ENCODE measurements around the gene MTARC2. TPM values are rescaled to one million over a fixed set of nuclear protein-coding genes. Genes with fewer than 3 reads are reported as not detected.

MTARC2 gene
- 28.6 TPM for total RNA-seq
- polyA plus RNA-seq (ENCODE audit: insufficient read depth, low read depth, low replicate concordance) = 95.2 TPM
- long read RNA-seq, donor 1, partial matches to known transcripts = 0 of 2 reads
- long read RNA-seq, donor 1, other reads (novel, unspliced or antisense) = 0 of 2 reads
- long read RNA-seq, donor 2, transcript MARC2-202 (8 exons, 2,134 nt) = major isoform, 10 of 10 reads
- long read RNA-seq, donor 2, partial matches to known transcripts = 0 of 10 reads
- long read RNA-seq, donor 2, other reads (novel, unspliced or antisense) = 0 of 10 reads
- long read RNA-seq, donor 3, transcript MARC2-202 (8 exons, 2,134 nt) = major isoform, 8 of 9 reads
- long read RNA-seq, donor 3, partial matches to known transcripts = 0 of 9 reads
- long read RNA-seq, donor 3, other reads (novel, unspliced or antisense) = 0 of 9 reads
- long read RNA-seq, donor 4, partial matches to known transcripts = 0 of 3 reads
- long read RNA-seq, donor 4, other reads (novel, unspliced or antisense) = 0 of 3 reads
- long read RNA-seq, donor 5 = 0 reads
- long read RNA-seq, donor 6, partial matches to known transcripts = 0 of 5 reads
- long read RNA-seq, donor 6, other reads (novel, unspliced or antisense) = 0 of 5 reads
- long read RNA-seq, donor 7, transcript MARC2-202 (8 exons, 2,134 nt) = major isoform, 7 of 19 reads
- long read RNA-seq, donor 7, partial matches to known transcripts = 2 of 19 reads
- long read RNA-seq, donor 7, other reads (novel, unspliced or antisense) = 9 of 19 reads
- long read RNA-seq, donor 8, partial matches to known transcripts = 9 of 13 reads
- long read RNA-seq, donor 8, other reads (novel, unspliced or antisense) = 0 of 13 reads
- long read RNA-seq, donor 9, partial matches to known transcripts = 0 of 1 reads
- long read RNA-seq, donor 9, other reads (novel, unspliced or antisense) = 0 of 1 reads
- long read RNA-seq, donor 10, partial matches to known transcripts = 0 of 4 reads
- long read RNA-seq, donor 10, other reads (novel, unspliced or antisense) = 0 of 4 reads

DNA sequence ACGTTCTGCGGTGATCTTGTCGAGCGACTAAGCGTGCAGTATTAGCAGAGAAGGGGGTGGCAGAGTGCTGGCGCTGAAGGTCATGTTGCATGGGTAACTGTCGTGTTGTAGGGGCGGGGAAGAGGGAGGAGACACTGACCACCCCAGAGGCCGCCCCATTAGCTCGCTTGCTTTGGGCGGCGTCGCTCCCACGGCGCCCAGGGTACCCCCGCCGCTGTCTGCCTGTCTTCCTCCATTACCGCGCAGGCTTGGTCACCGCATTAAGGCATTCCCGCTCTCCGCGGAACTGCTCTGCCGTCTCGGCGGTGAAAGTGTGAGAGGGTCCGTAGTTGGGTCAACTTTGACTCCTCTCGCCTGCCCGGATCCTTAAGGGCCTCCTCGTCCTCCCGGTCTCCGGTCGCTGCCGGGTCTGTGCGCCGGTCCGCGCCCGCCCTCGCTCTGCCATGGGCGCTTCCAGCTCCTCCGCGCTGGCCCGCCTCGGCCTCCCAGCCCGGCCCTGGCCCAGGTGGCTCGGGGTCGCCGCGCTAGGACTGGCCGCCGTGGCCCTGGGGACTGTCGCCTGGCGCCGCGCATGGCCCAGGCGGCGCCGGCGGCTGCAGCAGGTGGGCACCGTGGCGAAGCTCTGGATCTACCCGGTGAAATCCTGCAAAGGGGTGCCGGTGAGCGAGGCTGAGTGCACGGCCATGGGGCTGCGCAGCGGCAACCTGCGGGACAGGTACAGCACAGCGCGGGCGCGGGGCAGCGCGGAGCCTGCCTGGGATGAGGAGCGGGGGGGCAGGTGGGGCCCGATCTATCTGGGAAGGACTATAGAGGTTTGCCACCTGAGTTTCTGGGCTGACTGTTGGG is at the start of gene MTARC2:
MTARC2 (plus strand) TSS at position 234 of the 846 bp plus-strand sequence; CDS start at position 444, 210 bp downstream.
- peak within 1 kb of the TSS; percentile 87 to 96 for H3K27ac ChIP-seq (ENCODE audit: low read depth in 2 of 2, low read length in 2 of 2)
- H3K36me3 ChIP-seq (ENCODE audit: control insufficient read depth in 2 of 3, insufficient read depth in 3 of 3, low read length in 3 of 3) = no peaks in the 10 kb centered on the region
- H3K9ac ChIP-seq (ENCODE audit: low read length in 3 of 3) = peak within 1 kb of the TSS; percentile 46 to 93 (median 81)
- DNase-seq (peak; percentile 88 to 94 (median 92)), FAIRE-seq (no peak)
- TF ChIP-seq, protein P1, sequence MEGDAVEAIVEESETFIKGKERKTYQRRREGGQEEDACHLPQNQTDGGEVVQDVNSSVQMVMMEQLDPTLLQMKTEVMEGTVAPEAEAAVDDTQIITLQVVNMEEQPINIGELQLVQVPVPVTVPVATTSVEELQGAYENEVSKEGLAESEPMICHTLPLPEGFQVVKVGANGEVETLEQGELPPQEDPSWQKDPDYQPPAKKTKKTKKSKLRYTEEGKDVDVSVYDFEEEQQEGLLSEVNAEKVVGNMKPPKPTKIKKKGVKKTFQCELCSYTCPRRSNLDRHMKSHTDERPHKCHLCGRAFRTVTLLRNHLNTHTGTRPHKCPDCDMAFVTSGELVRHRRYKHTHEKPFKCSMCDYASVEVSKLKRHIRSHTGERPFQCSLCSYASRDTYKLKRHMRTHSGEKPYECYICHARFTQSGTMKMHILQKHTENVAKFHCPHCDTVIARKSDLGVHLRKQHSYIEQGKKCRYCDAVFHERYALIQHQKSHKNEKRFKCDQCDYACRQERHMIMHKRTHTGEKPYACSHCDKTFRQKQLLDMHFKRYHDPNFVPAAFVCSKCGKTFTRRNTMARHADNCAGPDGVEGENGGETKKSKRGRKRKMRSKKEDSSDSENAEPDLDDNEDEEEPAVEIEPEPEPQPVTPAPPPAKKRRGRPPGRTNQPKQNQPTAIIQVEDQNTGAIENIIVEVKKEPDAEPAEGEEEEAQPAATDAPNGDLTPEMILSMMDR (IDR thresholded peaks at IDR 0.05; ENCODE audit: borderline replicate concordance, extremely low read depth, insufficient read depth) = no peak
- peaks cover 0 to 26% (median 15%) of the 10 kb centered on the region in 3 donors for H3K4me1 ChIP-seq (ENCODE audit: control insufficient read depth in 2 of 3, insufficient read depth in 2 of 3, low read depth in 1 of 3, low read length in 3 of 3)
- peak within 1 kb of the TSS; percentile 74 to 87 (median 78) for H3K4me3 ChIP-seq (ENCODE audit: low read length in 3 of 3)
- H3K9me3 ChIP-seq (ENCODE audit: control insufficient read depth in 2 of 3, insufficient read depth in 1 of 3, low read length in 3 of 3) = no peaks in the 10 kb centered on the region
- intact Hi-C loops (cut with DNase I) = no loop called here
- H3K27me3 ChIP-seq (ENCODE audit: control insufficient read depth, insufficient read depth, low read length) = no peaks in the 10 kb centered on the region

DNA sequence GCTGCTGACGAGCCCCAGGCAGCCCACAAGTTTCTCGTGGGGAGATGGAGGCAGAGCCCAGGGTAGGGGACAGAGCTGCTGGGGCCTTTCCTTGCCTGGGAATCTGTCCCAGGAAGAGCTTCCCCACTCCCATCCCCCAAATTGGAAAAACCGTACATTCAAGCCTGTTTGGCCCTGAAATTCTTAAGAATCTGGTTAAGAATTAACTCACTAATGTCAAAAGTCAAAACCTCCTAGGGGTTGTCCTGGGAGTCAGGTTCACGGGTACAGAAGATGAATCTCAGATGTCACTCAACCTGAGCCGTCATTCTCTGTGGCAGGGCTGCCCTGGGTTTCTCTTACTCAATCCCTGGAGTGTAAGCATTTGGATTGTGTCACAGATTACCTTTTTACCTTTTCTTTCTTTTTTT is 49.5 kb upstream of the MTARC2 start:
- H3K9ac ChIP-seq (ENCODE audit: low read length in 3 of 3) = no peak overlapping the region
- H3K27me3 ChIP-seq (ENCODE audit: control insufficient read depth, insufficient read depth, low read length) = no peaks in the 10 kb centered on the region
- peak overlapping the region; percentile 5 to 10 for H3K27ac ChIP-seq (ENCODE audit: low read depth in 2 of 2, low read length in 2 of 2)
- no peak overlapping the region for H3K4me3 ChIP-seq (ENCODE audit: low read length in 3 of 3)
- H3K4me1 ChIP-seq (ENCODE audit: control insufficient read depth in 2 of 3, insufficient read depth in 2 of 3, low read depth in 1 of 3, low read length in 3 of 3) = peaks cover 0 to 29% (median 20%) of the 10 kb centered on the region in 3 donors
- H3K36me3 ChIP-seq (ENCODE audit: control insufficient read depth in 2 of 3, insufficient read depth in 3 of 3, low read length in 3 of 3) = peaks cover 0 to 5% (median 0%) of the 10 kb centered on the region in 3 donors
- TF ChIP-seq, protein P1 (IDR thresholded peaks at IDR 0.05; ENCODE audit: borderline replicate concordance, extremely low read depth, insufficient read depth) = no peak
- intact Hi-C loops (cut with DNase I) = no loop called here
- DNase-seq (no peak), FAIRE-seq (no peak)
- H3K9me3 ChIP-seq (ENCODE audit: control insufficient read depth in 2 of 3, insufficient read depth in 1 of 3, low read length in 3 of 3) = no peaks in the 10 kb centered on the region

DNA sequence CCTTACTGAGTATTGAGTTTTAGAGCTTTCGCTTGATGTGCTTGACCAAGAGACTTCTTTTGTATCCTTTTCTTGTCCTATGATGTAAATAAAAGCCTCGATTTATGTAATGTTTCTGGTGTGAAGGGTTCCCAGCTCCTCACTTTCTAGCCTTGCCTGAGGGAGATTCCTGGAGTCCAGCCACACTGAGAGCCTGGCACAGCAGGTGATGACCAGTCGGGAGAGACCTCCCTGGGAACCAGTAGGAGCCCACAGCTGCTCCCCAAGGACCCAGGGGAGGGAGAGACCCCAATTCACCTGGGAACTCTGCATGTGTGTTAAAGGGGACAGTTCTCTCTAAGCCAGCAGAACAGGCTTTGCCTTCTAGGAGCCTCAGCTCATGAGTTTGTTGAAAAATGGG is 49.1 kb upstream of the MTARC2 start:
- TF ChIP-seq, protein P1 (IDR thresholded peaks at IDR 0.05; ENCODE audit: borderline replicate concordance, extremely low read depth, insufficient read depth) = no peak
- DNase-seq (no peak), FAIRE-seq (no peak)
- Histone ChIP-seq H3K27ac (ENCODE audit: low read depth in 2 of 2, low read length in 2 of 2) (peak overlapping the region; percentile 5 to 10), H3K9ac (ENCODE audit: low read length in 3 of 3) (no peak overlapping the region), H3K9me3 (ENCODE audit: control insufficient read depth in 2 of 3, insufficient read depth in 1 of 3, low read length in 3 of 3) (no peaks in the 10 kb centered on the region), H3K36me3 (ENCODE audit: control insufficient read depth in 2 of 3, insufficient read depth in 3 of 3, low read length in 3 of 3) (peaks cover 0 to 5% (median 0%) of the 10 kb centered on the region in 3 donors), H3K27me3 (ENCODE audit: control insufficient read depth, insufficient read depth, low read length) (no peaks in the 10 kb centered on the region), H3K4me3 (ENCODE audit: low read length in 3 of 3) (no peak overlapping the region), H3K4me1 (ENCODE audit: control insufficient read depth in 2 of 3, insufficient read depth in 2 of 3, low read depth in 1 of 3, low read length in 3 of 3) (peaks cover 0 to 29% (median 20%) of the 10 kb centered on the region in 3 donors)
- intact Hi-C loops (cut with DNase I) = no loop called here
